ENCODE data around the gene STYK1. TPM values are rescaled to one million over a fixed set of nuclear protein-coding genes. Genes with fewer than 3 reads are reported as not detected.

Gene STYK1
- total and polyA plus RNA-seq, 4 donors: 0.67 to 1.3 (median 0.89) TPM

GRCh38 chr12:10610188-10610587 is 63.7 kb downstream of the STYK1 start:
- 92 to 96% methylated on average over 3 of the region's 3 CpGs for WGBS, 2 donors
- Histone ChIP-seq H3K27me3 (ENCODE audit: control insufficient read depth in 3 of 3, insufficient read depth in 3 of 3, low read length in 2 of 3) (no peaks in the 10 kb centered on the region), H3K9ac (ENCODE audit: insufficient read depth in 1 of 2, low read length in 2 of 2) (no peak overlapping the region), H3K27ac (ENCODE audit: low read depth in 1 of 2, low read length in 1 of 2) (no peak overlapping the region), H3K4me3 (no peak overlapping the region), H3K9me3 (ENCODE audit: control insufficient read depth in 4 of 4, insufficient read depth in 3 of 4, low read length in 3 of 4) (no peaks in the 10 kb centered on the region), H3K4me1 (ENCODE audit: control insufficient read depth in 5 of 5, insufficient read depth in 5 of 5, low read length in 5 of 5) (peaks cover 0 to 17% (median 3%) of the 10 kb centered on the region in 5 donors), H3K36me3 (ENCODE audit: control insufficient read depth in 4 of 4, insufficient read depth in 4 of 4, low read length in 4 of 4) (peaks cover 3 to 34% (median 8%) of the 10 kb centered on the region in 4 donors)
- ATAC-seq (ENCODE audit: insufficient read depth, low FRiP score) (no peak), DNase-seq (no peak)
- TF ChIP-seq CTCF (IDR thresholded peaks at IDR 0.05; ENCODE audit: control extremely low read depth, extremely low read depth): no peak

GRCh38 chr12:10607885-10608458 is 65.9 kb downstream of the STYK1 start:
- H3K27ac ChIP-seq (ENCODE audit: low read depth in 1 of 2, low read length in 1 of 2): no peak overlapping the region
- DNase-seq: peak in 1 of 3 donors; percentile 3
- no peaks in the 10 kb centered on the region for H3K9me3 ChIP-seq (ENCODE audit: control insufficient read depth in 4 of 4, insufficient read depth in 3 of 4, low read length in 3 of 4)
- TF ChIP-seq CTCF (IDR thresholded peaks at IDR 0.05; ENCODE audit: control extremely low read depth, extremely low read depth): no peak
- WGBS, 2 donors: 90 to 94% methylated on average over 3 of the region's 3 CpGs
- no peak overlapping the region for H3K9ac ChIP-seq (ENCODE audit: insufficient read depth in 1 of 2, low read length in 2 of 2)
- H3K27me3 ChIP-seq (ENCODE audit: control insufficient read depth in 3 of 3, insufficient read depth in 3 of 3, low read length in 2 of 3): no peaks in the 10 kb centered on the region
- peaks cover 3 to 35% (median 9%) of the 10 kb centered on the region in 4 donors for H3K36me3 ChIP-seq (ENCODE audit: control insufficient read depth in 4 of 4, insufficient read depth in 4 of 4, low read length in 4 of 4)
- H3K4me3 ChIP-seq: no peak overlapping the region
- peaks cover 0 to 12% (median 3%) of the 10 kb centered on the region in 5 donors for H3K4me1 ChIP-seq (ENCODE audit: control insufficient read depth in 5 of 5, insufficient read depth in 5 of 5, low read length in 5 of 5)
- no peak for ATAC-seq (ENCODE audit: insufficient read depth, low FRiP score)

- Histone ChIP-seq H3K9me3 (ENCODE audit: control insufficient read depth in 4 of 4, insufficient read depth in 3 of 4, low read length in 3 of 4) (no peaks in the 10 kb centered on the region), H3K4me3 (no peak overlapping the region), H3K27ac (ENCODE audit: low read depth in 1 of 2, low read length in 1 of 2) (no peak overlapping the region), H3K27me3 (ENCODE audit: control insufficient read depth in 3 of 3, insufficient read depth in 3 of 3, low read length in 2 of 3) (no peaks in the 10 kb centered on the region), H3K9ac (ENCODE audit: insufficient read depth in 1 of 2, low read length in 2 of 2) (no peak overlapping the region), H3K4me1 (ENCODE audit: control insufficient read depth in 5 of 5, insufficient read depth in 5 of 5, low read length in 5 of 5) (no peaks in the 10 kb centered on the region), H3K36me3 (ENCODE audit: control insufficient read depth in 4 of 4, insufficient read depth in 4 of 4, low read length in 4 of 4) (peaks cover 0 to 8% (median 3%) of the 10 kb centered on the region in 4 donors)
- DNase-seq (no peak), ATAC-seq (ENCODE audit: insufficient read depth, low FRiP score) (no peak)
- no peak for TF ChIP-seq CTCF (IDR thresholded peaks at IDR 0.05; ENCODE audit: control extremely low read depth, extremely low read depth)
- 96 to 97% methylated on average over 2 of the region's 2 CpGs for WGBS, 2 donors
Observed at GRCh38 chr12:10601860-10602259, 72.0 kb downstream of the STYK1 start.

GRCh38 chr12:10600988-10601387 is 72.9 kb downstream of the STYK1 start:
- Histone ChIP-seq H3K36me3 (ENCODE audit: control insufficient read depth in 4 of 4, insufficient read depth in 4 of 4, low read length in 4 of 4) (peaks cover 0 to 9% (median 3%) of the 10 kb centered on the region in 4 donors), H3K9me3 (ENCODE audit: control insufficient read depth in 4 of 4, insufficient read depth in 3 of 4, low read length in 3 of 4) (no peaks in the 10 kb centered on the region), H3K27ac (ENCODE audit: low read depth in 1 of 2, low read length in 1 of 2) (no peak overlapping the region), H3K4me3 (no peak overlapping the region), H3K4me1 (ENCODE audit: control insufficient read depth in 5 of 5, insufficient read depth in 5 of 5, low read length in 5 of 5) (no peaks in the 10 kb centered on the region), H3K9ac (ENCODE audit: insufficient read depth in 1 of 2, low read length in 2 of 2) (no peak overlapping the region), H3K27me3 (ENCODE audit: control insufficient read depth in 3 of 3, insufficient read depth in 3 of 3, low read length in 2 of 3) (no peaks in the 10 kb centered on the region)
- no peak for TF ChIP-seq CTCF (IDR thresholded peaks at IDR 0.05; ENCODE audit: control extremely low read depth, extremely low read depth)
- no peak for ATAC-seq (ENCODE audit: insufficient read depth, low FRiP score)
- no peak for DNase-seq
- 73 to 82% methylated on average over 6 of the region's 6 CpGs for WGBS, 2 donors
